Tibial artery (tissue), 4 donors: ENCODE measurements around the gene CFAP410.

ENCODE experiments used
- DNase-seq, 2 donors: peaks; one replicate each; pipeline ENCODE4 v3.0.0-alpha.2; 2019
- H3K27ac ChIP-seq, 2 donors: fragments of 200-600 bp; sonication (generic) in 1 of 2; 1 replicate in 1 of 2; 2 replicates in 1 of 2; pipeline ENCODE4 v1.5.1; 2018 to 2019; ENCODE audit warnings: mild to moderate bottlenecking in 1 of 2
- H3K27me3 ChIP-seq, 2 donors: fragments of 200-600 bp; sonication (generic) in 1 of 2; one replicate each; pipeline versions ENCODE4 v1.5.1 to v1.6.0; 2016 to 2019
- H3K36me3 ChIP-seq, 3 donors: fragments of 200-600 bp; sonication (generic) in 2 of 3; one replicate each; pipeline ENCODE4 v1.5.1; 2016 to 2019; ENCODE audit warnings: mild to moderate bottlenecking in 2 of 3
- H3K4me1 ChIP-seq, 4 donors: fragments of 200-600 bp; sonication (generic) in 2 of 4; 1 replicate in 3 of 4; 2 replicates in 1 of 4; pipeline ENCODE4 v1.5.1; 2016 to 2019
- H3K4me3 ChIP-seq, 2 donors: fragments of 200-600 bp; sonication (generic) in 1 of 2; 1 replicate in 1 of 2; 2 replicates in 1 of 2; pipeline ENCODE4 v1.5.1; 2018 to 2019; ENCODE audit warnings: mild to moderate bottlenecking in 2 of 2
- H3K9me3 ChIP-seq, 3 donors: fragments of 200-600 bp; sonication (generic) in 1 of 3; one replicate each; pipeline ENCODE4 v1.5.1; 2016 to 2019
- CTCF ChIP-seq, 2 experiments: fragments of 200-600 bp in 1 of 2; fragments of 450-650 bp in 1 of 2; IDR thresholded peaks; one replicate each; pipeline ENCODE4 v1.5.1; 2017 to 2019; ENCODE audit warnings: antibody characterized with exemption in 2 of 2, mild to moderate bottlenecking in 1 of 2, moderate library complexity in 1 of 2
- intact Hi-C: fragments of 100-400 bp; cut with DNase I; formaldehyde crosslinking; loops from one replicate; pipeline ENCODE4 v1.15.0; 2023; ENCODE audit warnings: low total_unique reads

Gene CFAP410

GRCh38 chr21:44328242-44328895, 10.8 kb downstream of the CFAP410 start:
- H3K4me3 ChIP-seq, result no peak overlapping the region
- H3K4me1 ChIP-seq, result no peaks in the 10 kb centered on the region
- H3K9me3 ChIP-seq, result no peaks in the 10 kb centered on the region
- no peaks in the 10 kb centered on the region for H3K27me3 ChIP-seq
- no peak for TF ChIP-seq CTCF (IDR thresholded peaks at IDR 0.05)
- H3K36me3 ChIP-seq, result peaks cover 8 to 90% (median 73%) of the 10 kb centered on the region in 3 donors
- no peak for DNase-seq
- intact Hi-C loops, result loop anchor here (10.0 kb wide), 1 partner anchor 514 kb away; no protein-coding TSS in a partner anchor
- H3K27ac ChIP-seq, result no peak overlapping the region

GRCh38 chr21:44327603-44327974, 11.6 kb downstream of the CFAP410 start:
- H3K36me3 ChIP-seq, result peaks cover 8 to 92% (median 73%) of the 10 kb centered on the region in 3 donors
- no peaks in the 10 kb centered on the region for H3K27me3 ChIP-seq
- no peak overlapping the region for H3K4me3 ChIP-seq
- no peak overlapping the region for H3K27ac ChIP-seq
- intact Hi-C loops, result loop anchor here (10.0 kb wide), 1 partner anchor 513 kb away; no protein-coding TSS in a partner anchor
- no peaks in the 10 kb centered on the region for H3K4me1 ChIP-seq
- H3K9me3 ChIP-seq, result no peaks in the 10 kb centered on the region
- no peak for TF ChIP-seq CTCF (IDR thresholded peaks at IDR 0.05)
- DNase-seq, result no peak

- no peak for TF ChIP-seq CTCF (IDR thresholded peaks at IDR 0.05)
- peaks cover 8 to 92% (median 73%) of the 10 kb centered on the region in 3 donors for H3K36me3 ChIP-seq
- intact Hi-C loops, result loop anchor here (10.0 kb wide), 1 partner anchor 512 kb away; no protein-coding TSS in a partner anchor
These were observed 12.2 kb downstream of the CFAP410 start for GRCh38 chr21:44326716-44327602.

GRCh38 chr21:44326272-44326647, 12.9 kb downstream of the CFAP410 start:
- no peak for TF ChIP-seq CTCF (IDR thresholded peaks at IDR 0.05)
- Histone ChIP-seq H3K4me3 (no peak overlapping the region), H3K27me3 (no peaks in the 10 kb centered on the region), H3K27ac (no peak overlapping the region), H3K4me1 (no peaks in the 10 kb centered on the region), H3K36me3 (peaks cover 8 to 92% (median 73%) of the 10 kb centered on the region in 3 donors), H3K9me3 (no peaks in the 10 kb centered on the region)
- intact Hi-C loops, result loop anchor here (10.0 kb wide), 1 partner anchor 511 kb away; no protein-coding TSS in a partner anchor
- DNase-seq, result no peak

More at GRCh38 chr21:44326716-44327602, 12.2 kb downstream of the CFAP410 start:
- Histone ChIP-seq H3K4me1 (no peaks in the 10 kb centered on the region), H3K27ac (no peak overlapping the region), H3K4me3 (no peak overlapping the region), H3K9me3 (no peaks in the 10 kb centered on the region), H3K27me3 (no peaks in the 10 kb centered on the region)
- DNase-seq, result no peak

DNA sequence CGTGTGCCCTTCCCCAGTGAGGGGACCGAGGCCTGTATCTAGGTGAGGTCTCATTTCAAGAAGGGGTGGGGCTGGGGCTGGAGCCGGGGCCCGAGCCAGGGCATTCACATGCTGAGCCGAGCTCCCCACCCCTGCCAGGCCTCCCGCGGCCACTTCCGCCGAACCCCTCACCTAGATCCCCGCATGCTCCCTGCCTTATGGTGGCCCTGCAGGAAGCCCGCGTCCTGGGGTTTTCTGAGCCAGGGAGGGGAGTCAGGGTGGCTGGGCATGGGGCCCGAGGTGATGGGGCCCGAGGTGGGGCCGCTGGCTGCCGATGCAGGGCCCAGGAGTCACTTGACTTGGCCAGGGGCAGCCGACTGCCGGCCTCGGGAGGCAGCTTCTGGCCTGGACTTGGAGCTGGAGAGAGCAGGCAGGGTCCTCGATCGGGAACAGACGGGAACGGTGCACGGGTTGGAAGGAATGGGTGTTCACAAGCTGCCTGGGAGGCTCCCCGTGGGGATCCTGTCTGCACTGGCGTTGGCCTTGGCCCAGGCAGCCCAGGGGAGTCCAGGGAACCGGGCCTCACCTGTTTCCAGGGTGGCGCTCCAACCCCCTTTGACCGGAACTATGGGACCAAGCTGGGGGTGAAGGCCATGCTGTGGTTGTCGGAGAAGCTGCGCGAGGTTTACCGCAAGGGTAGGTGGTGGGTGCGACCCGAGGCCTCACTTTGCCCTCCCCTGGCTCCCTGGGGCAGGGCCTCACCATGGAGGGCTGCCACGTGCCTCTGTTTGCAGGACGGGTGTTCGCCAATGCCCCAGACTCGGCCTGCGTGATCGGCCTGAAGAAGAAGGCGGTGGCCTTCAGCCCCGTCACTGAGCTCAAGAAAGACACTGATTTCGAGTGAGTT, 13.6 kb downstream of the CFAP410 start:
- intact Hi-C loops, result loop anchor here (10.0 kb wide), 1 partner anchor 511 kb away; no protein-coding TSS in a partner anchor
- Histone ChIP-seq H3K36me3 (peaks cover 8 to 92% (median 80%) of the 10 kb centered on the region in 3 donors), H3K9me3 (no peaks in the 10 kb centered on the region), H3K27ac (no peak overlapping the region), H3K4me3 (no peak overlapping the region), H3K27me3 (no peaks in the 10 kb centered on the region), H3K4me1 (no peaks in the 10 kb centered on the region)
- no peak for DNase-seq
- no peak for TF ChIP-seq CTCF (IDR thresholded peaks at IDR 0.05)
